ACC112 (cell line): ENCODE data around the gene KCNAB2.

ENCODE experiments used
- H2AFZ ChIP-seq: fragments of 200-600 bp; sonication (generic); one replicate; pipeline ENCODE4 v1.6.0; 2017; ENCODE audit warnings: antibody characterized with exemption, low read length; ENCODE audit not compliant: unreplicated experiment
- H3K27ac ChIP-seq: fragments of 200-600 bp; sonication (generic); 2 replicates; pipeline ENCODE4 v1.5.1; 2014; ENCODE audit warnings: low read depth, mild to moderate bottlenecking, antibody characterized with exemption, low read length, moderate library complexity
- H3K27me3 ChIP-seq: fragments of 200-600 bp; sonication (generic); 2 replicates; pipeline ENCODE4 v1.6.1; 2014; ENCODE audit warnings: mild to moderate bottlenecking, antibody characterized with exemption, low read length, moderate library complexity, mixed read lengths; ENCODE audit not compliant: insufficient read depth
- H3K36me3 ChIP-seq: fragments of 200-600 bp; sonication (generic); 2 replicates; pipeline ENCODE4 v1.6.1; 2016; ENCODE audit warnings: mild to moderate bottlenecking, antibody characterized with exemption, low read length, moderate library complexity, mixed read lengths; ENCODE audit not compliant: insufficient read depth
- H3K4me1 ChIP-seq: fragments of 200-600 bp; sonication (generic); one replicate; pipeline ENCODE4 v1.6.1; 2016; ENCODE audit warnings: low read length, mixed read lengths; ENCODE audit not compliant: insufficient read depth, unreplicated experiment, control insufficient read depth
- H3K4me3 ChIP-seq: fragments of 200-600 bp; sonication (generic); 2 replicates; pipeline ENCODE4 v1.5.1; 2014; ENCODE audit warnings: mild to moderate bottlenecking, low read depth, low read length
- H3K79me2 ChIP-seq: fragments of 200-600 bp; sonication (generic); one replicate; pipeline ENCODE4 v1.6.0; 2016; ENCODE audit warnings: low read length; ENCODE audit not compliant: control insufficient read depth, unreplicated experiment, insufficient read depth

KCNAB2 gene

GRCh38 chr1:6097824-6098223 lies 52.1 kb downstream of the KCNAB2 start:
- Histone ChIP-seq H3K27ac (no peak overlapping the region), H3K79me2 (no peaks in the 10 kb centered on the region), H2AFZ (no peak overlapping the region), H3K4me3 (no peak overlapping the region), H3K27me3 (peaks cover 7% of the 10 kb centered on the region; the same call in 1 of the 2 replicates), H3K36me3 (no peaks in the 10 kb centered on the region), H3K4me1 (no peaks in the 10 kb centered on the region)

- peaks cover 14% of the 10 kb centered on the region; the same call in 1 of the 2 replicates for H3K27me3 ChIP-seq
- H3K36me3 ChIP-seq: no peaks in the 10 kb centered on the region
- H3K27ac ChIP-seq: no peak overlapping the region
- H3K4me3 ChIP-seq: no peak overlapping the region
- no peaks in the 10 kb centered on the region for H3K79me2 ChIP-seq
- no peak overlapping the region for H2AFZ ChIP-seq
- H3K4me1 ChIP-seq: no peaks in the 10 kb centered on the region
Measured at GRCh38 chr1:6098303-6099215, 52.9 kb downstream of the KCNAB2 start.

- H2AFZ ChIP-seq: no peak overlapping the region
- peaks cover 18% of the 10 kb centered on the region; the same call in 1 of the 2 replicates for H3K27me3 ChIP-seq
- no peaks in the 10 kb centered on the region for H3K79me2 ChIP-seq
- H3K36me3 ChIP-seq: no peaks in the 10 kb centered on the region
- no peak overlapping the region for H3K27ac ChIP-seq
- no peak overlapping the region for H3K4me3 ChIP-seq
- H3K4me1 ChIP-seq: no peaks in the 10 kb centered on the region
Measured at GRCh38 chr1:6099297-6099696, 53.6 kb downstream of the KCNAB2 start.

- Histone ChIP-seq H3K79me2 (no peaks in the 10 kb centered on the region), H3K4me3 (no peak overlapping the region), H3K27ac (no peak overlapping the region), H3K4me1 (no peaks in the 10 kb centered on the region), H2AFZ (no peak overlapping the region), H3K27me3 (peaks cover 18% of the 10 kb centered on the region; the same call in 1 of the 2 replicates), H3K36me3 (no peaks in the 10 kb centered on the region)
Measured at GRCh38 chr1:6099787-6100765, 54.4 kb downstream of the KCNAB2 start.

- H3K27ac ChIP-seq: no peak overlapping the region
Measured at GRCh38 chr1:6100861-6101783, 55.4 kb downstream of the KCNAB2 start.

GRCh38 chr1:6101826-6102531 lies 56.3 kb downstream of the KCNAB2 start:
- Histone ChIP-seq H3K79me2 (no peaks in the 10 kb centered on the region), H3K4me3 (no peak overlapping the region), H3K27ac (no peak overlapping the region), H3K36me3 (no peaks in the 10 kb centered on the region), H3K27me3 (peaks cover 18% of the 10 kb centered on the region; the same call in 1 of the 2 replicates), H2AFZ (no peak overlapping the region), H3K4me1 (no peaks in the 10 kb centered on the region)

More at GRCh38 chr1:6100861-6101783, 55.4 kb downstream of the KCNAB2 start:
- Histone ChIP-seq H2AFZ (no peak overlapping the region), H3K4me3 (no peak overlapping the region), H3K36me3 (no peaks in the 10 kb centered on the region), H3K4me1 (no peaks in the 10 kb centered on the region), H3K79me2 (no peaks in the 10 kb centered on the region), H3K27me3 (peaks cover 18% of the 10 kb centered on the region; the same call in 1 of the 2 replicates)

- H3K79me2 ChIP-seq: no peaks in the 10 kb centered on the region
- no peaks in the 10 kb centered on the region for H3K36me3 ChIP-seq
- no peak overlapping the region for H3K4me3 ChIP-seq
- no peaks in the 10 kb centered on the region for H3K4me1 ChIP-seq
- no peak overlapping the region for H3K27ac ChIP-seq
- H3K27me3 ChIP-seq: peaks cover 18% of the 10 kb centered on the region; the same call in 1 of the 2 replicates
- H2AFZ ChIP-seq: no peak overlapping the region
Measured at GRCh38 chr1:6102532-6102845, 56.8 kb downstream of the KCNAB2 start.

GRCh38 chr1:6103111-6103853 lies 57.6 kb downstream of the KCNAB2 start:
- H3K27ac ChIP-seq: no peak overlapping the region
- no peak overlapping the region for H2AFZ ChIP-seq
- H3K36me3 ChIP-seq: no peaks in the 10 kb centered on the region
- no peak overlapping the region for H3K4me3 ChIP-seq
- no peaks in the 10 kb centered on the region for H3K79me2 ChIP-seq
- H3K4me1 ChIP-seq: no peaks in the 10 kb centered on the region
- peaks cover 18% of the 10 kb centered on the region; the same call in 1 of the 2 replicates for H3K27me3 ChIP-seq

- Histone ChIP-seq H3K79me2 (no peaks in the 10 kb centered on the region), H3K4me1 (no peaks in the 10 kb centered on the region), H2AFZ (no peak overlapping the region), H3K27me3 (peaks cover 18% of the 10 kb centered on the region; the same call in 1 of the 2 replicates), H3K4me3 (no peak overlapping the region), H3K27ac (no peak overlapping the region), H3K36me3 (no peaks in the 10 kb centered on the region)
Measured at GRCh38 chr1:6103854-6104530, 58.3 kb downstream of the KCNAB2 start.
